ENCODE results near the gene FOXB1.
A peak's percentile ranks its signal among the peaks of the same experiment; 100 is the strongest.

FOXB1 gene

GRCh38 chr15:59994888-59995557 is 9.1 kb upstream of the FOXB1 start:
- H3K9me3 Mint-ChIP-seq = no peaks in the 10 kb centered on the region
- H3K36me3 Mint-ChIP-seq = no peaks in the 10 kb centered on the region
- DNase-seq = no peak
- H3K4me3 Mint-ChIP-seq = peak overlapping the region in 1 of 2 donors; percentile 17
- H3K27me3 Mint-ChIP-seq = peaks cover 74 to 93% of the 10 kb centered on the region in 2 donors
- H3K4me1 Mint-ChIP-seq = peaks cover 6 to 17% of the 10 kb centered on the region in 2 donors
- peak overlapping the region; percentile 62 for H3K27ac Mint-ChIP-seq
- no peak for ATAC-seq (replicated peaks)

GRCh38 chr15:59995568-59996297 is 8.4 kb upstream of the FOXB1 start:
- no peak for ATAC-seq (replicated peaks)
- Mint-ChIP-seq H3K27ac (peak overlapping the region; percentile 3), H3K36me3 (no peaks in the 10 kb centered on the region), H3K4me1 (peaks cover 8 to 17% of the 10 kb centered on the region in 2 donors), H3K27me3 (peaks cover 81 to 99% of the 10 kb centered on the region in 2 donors), H3K4me3 (no peak overlapping the region), H3K9me3 (no peaks in the 10 kb centered on the region)
- DNase-seq = no peak

- H3K36me3 Mint-ChIP-seq = peaks cover 3 to 4% of the 10 kb centered on the region in 2 donors
- DNase-seq (no peak), ATAC-seq (replicated peaks) (no peak)
- peak overlapping the region; percentile 68 for H3K27ac Mint-ChIP-seq
- H3K9me3 Mint-ChIP-seq = peaks cover 0 to 4% of the 10 kb centered on the region in 2 donors
- peaks cover 82 to 99% of the 10 kb centered on the region in 2 donors for H3K27me3 Mint-ChIP-seq
- H3K4me3 Mint-ChIP-seq = peak overlapping the region; percentile 65 to 70
- H3K4me1 Mint-ChIP-seq = peaks cover 8 to 17% of the 10 kb centered on the region in 2 donors
These were observed 7.6 kb upstream of the FOXB1 start for GRCh38 chr15:59996298-59997041.

GRCh38 chr15:59997070-59997701 is 6.9 kb upstream of the FOXB1 start:
- H3K27ac Mint-ChIP-seq = peak overlapping the region; percentile 2
- peak; percentile 39 to 46 for ATAC-seq (replicated peaks)
- peaks cover 5 to 8% of the 10 kb centered on the region in 2 donors for H3K36me3 Mint-ChIP-seq
- H3K4me3 Mint-ChIP-seq = peak overlapping the region; percentile 65 to 70
- peaks cover 8 to 19% of the 10 kb centered on the region in 2 donors for H3K4me1 Mint-ChIP-seq
- peaks cover 2 to 8% of the 10 kb centered on the region in 2 donors for H3K9me3 Mint-ChIP-seq
- no peak for DNase-seq
- peaks cover 86 to 99% of the 10 kb centered on the region in 2 donors for H3K27me3 Mint-ChIP-seq

GRCh38 chr15:59998305-59998949 is 5.7 kb upstream of the FOXB1 start:
- Mint-ChIP-seq H3K9me3 (peaks cover 6 to 14% of the 10 kb centered on the region in 2 donors), H3K27ac (no peak overlapping the region), H3K4me3 (no peak overlapping the region), H3K27me3 (peaks cover 86 to 96% of the 10 kb centered on the region in 2 donors), H3K4me1 (peaks cover 8 to 25% of the 10 kb centered on the region in 2 donors), H3K36me3 (peaks cover 9 to 15% of the 10 kb centered on the region in 2 donors)
- no peak for DNase-seq
- no peak for ATAC-seq (replicated peaks)

GRCh38 chr15:59998950-59999611 is 5.0 kb upstream of the FOXB1 start:
- Mint-ChIP-seq H3K36me3 (peaks cover 9 to 15% of the 10 kb centered on the region in 2 donors), H3K27ac (peak overlapping the region; percentile 37), H3K9me3 (peaks cover 6 to 14% of the 10 kb centered on the region in 2 donors), H3K4me1 (peaks cover 11 to 31% of the 10 kb centered on the region in 2 donors), H3K4me3 (peak overlapping the region in 1 of 2 donors; percentile 13), H3K27me3 (peaks cover 86 to 96% of the 10 kb centered on the region in 2 donors)
- DNase-seq (no peak), ATAC-seq (replicated peaks) (no peak)

- Mint-ChIP-seq H3K4me3 (no peak overlapping the region), H3K4me1 (peaks cover 13 to 33% of the 10 kb centered on the region in 2 donors), H3K9me3 (peaks cover 6 to 14% of the 10 kb centered on the region in 2 donors), H3K36me3 (peaks cover 9 to 15% of the 10 kb centered on the region in 2 donors), H3K27me3 (peaks cover 83 to 96% of the 10 kb centered on the region in 2 donors), H3K27ac (peak overlapping the region; percentile 37)
- no peak for ATAC-seq (replicated peaks)
- no peak for DNase-seq
These were observed 4.4 kb upstream of the FOXB1 start for GRCh38 chr15:59999612-60000112.

GRCh38 chr15:60000113-60000823 is 3.8 kb upstream of the FOXB1 start:
- DNase-seq = no peak
- Mint-ChIP-seq H3K36me3 (peaks cover 9 to 15% of the 10 kb centered on the region in 2 donors), H3K4me3 (no peak overlapping the region), H3K27ac (peak overlapping the region; percentile 25), H3K4me1 (peaks cover 19 to 36% of the 10 kb centered on the region in 2 donors), H3K9me3 (peaks cover 6 to 14% of the 10 kb centered on the region in 2 donors), H3K27me3 (peaks cover 84 to 96% of the 10 kb centered on the region in 2 donors)
- ATAC-seq (replicated peaks) = no peak

- no peak for ATAC-seq (replicated peaks)
- DNase-seq = no peak
- Mint-ChIP-seq H3K36me3 (peaks cover 9 to 17% of the 10 kb centered on the region in 2 donors), H3K4me1 (peaks cover 26 to 43% of the 10 kb centered on the region in 2 donors), H3K27me3 (peaks cover 85 to 97% of the 10 kb centered on the region in 2 donors), H3K4me3 (peak overlapping the region in 1 of 2 donors; percentile 37), H3K9me3 (peaks cover 6 to 14% of the 10 kb centered on the region in 2 donors), H3K27ac (peak overlapping the region; percentile 80)
These were observed 3.1 kb upstream of the FOXB1 start for GRCh38 chr15:60000824-60001609.

GRCh38 chr15:60001610-60002527 is 2.2 kb upstream of the FOXB1 start:
- H3K4me1 Mint-ChIP-seq = peaks cover 27 to 47% of the 10 kb centered on the region in 2 donors

More at GRCh38 chr15:60001610-60002527, 2.2 kb upstream of the FOXB1 start:
- ATAC-seq (replicated peaks) = no peak
- peaks cover 86 to 97% of the 10 kb centered on the region in 2 donors for H3K27me3 Mint-ChIP-seq
- H3K36me3 Mint-ChIP-seq = peaks cover 13 to 21% of the 10 kb centered on the region in 2 donors
- no peak for DNase-seq
- H3K4me3 Mint-ChIP-seq = peak overlapping the region in 1 of 2 donors; percentile 37
- H3K27ac Mint-ChIP-seq = peak overlapping the region; percentile 80
- peaks cover 6 to 14% of the 10 kb centered on the region in 2 donors for H3K9me3 Mint-ChIP-seq

All from stimulated activated naive B cell treated with anti-CD40 and anti-IgM and Interleukin-4, amounts not matched to agents 10 μg/mL and 1 μg/mL and 100 μg/mL, for 72 hours (primary cell).